B cell (primary cell): Measurements from ENCODE around the gene MTUS2.

Experiments
- CTCF ChIP-seq: fragments of 200-600 bp; IDR thresholded peaks from one replicate; pipeline ENCODE4 v1.8.0; 2022; ENCODE audit warnings: antibody characterized with exemption, mild to moderate bottlenecking
- EZH2 ChIP-seq: IDR thresholded peaks from 2 replicates; pipeline ENCODE4 v1.6.1; 2012; ENCODE audit warnings: borderline replicate concordance, low read depth, mild to moderate bottlenecking, moderate library complexity, low read length; ENCODE audit not compliant: insufficient read depth, poor library complexity, severe bottlenecking

- no peak for TF ChIP-seq CTCF
- TF ChIP-seq EZH2 = no peak
Measured at GRCh38 chr13:29516880-29517279, 696.7 kb downstream of the MTUS2 start.
